Endothelial cell of umbilical vein (primary cell): ENCODE results near the gene ELMOD3. TPM values are rescaled to one million over a fixed set of nuclear protein-coding genes. Genes with fewer than 3 reads are reported as not detected.

Experiments
- BruUV-seq: library from RNA; stranded (reverse); fragments of 400-500 nt; replicated peaks from 2 replicates; lab custom pipeline; 2021; lab: Mats Ljungman, UMichigan
- CTCF ChIA-PET: fragments of 300-600, 350-600 bp; sonication (Branson Sonifier 250); formaldehyde crosslinking; loops from one replicate; lab custom pipeline; 2021; ENCODE audit warnings: antibody characterized with exemption, inconsistent platforms; lab: Charles Lee
- POLR2A ChIA-PET: fragments of 300-600, 350-600 bp; sonication (Branson Sonifier 250); formaldehyde crosslinking; loops from one replicate; lab custom pipeline; 2021; ENCODE audit warnings: antibody characterized with exemption, inconsistent platforms; lab: Charles Lee
- DNase-seq: peaks from one replicate; pipeline ENCODE4 v3.0.0-alpha.2; 2011; ENCODE audit warnings: low read depth, low spot score
- FAIRE-seq: peaks from 2 replicates; lab custom pipeline; 2011; peaks lifted over from hg19 to GRCh38; lab: Jason Lieb, UNC
- H2AFZ ChIP-seq: 2 replicates; pipeline ENCODE4 v1.6.0; 2012; ENCODE audit warnings: low read depth, low read length, control low read depth, inconsistent platforms
- H3K27ac ChIP-seq: 2 replicates; pipeline ENCODE4 v1.5.1; 2011; ENCODE audit warnings: low read depth, mild to moderate bottlenecking, control low read depth, low read length, moderate library complexity; ENCODE audit not compliant: insufficient read depth
- H3K27me3 ChIP-seq, 2 experiments: 2 replicates each; pipeline versions ENCODE4 v1.6.0 to v1.6.1; 2011; ENCODE audit warnings: low read length in 2 of 2, mixed read lengths in 1 of 2; ENCODE audit not compliant: control insufficient read depth in 2 of 2, insufficient read depth in 2 of 2
- H3K36me3 ChIP-seq, 2 experiments: 2 replicates in 1 of 2; 3 replicates in 1 of 2; pipeline ENCODE4 v1.5.1; 2011; ENCODE audit warnings: low read length in 2 of 2, mild to moderate bottlenecking in 1 of 2, moderate library complexity in 1 of 2; ENCODE audit not compliant: control insufficient read depth in 2 of 2, insufficient read depth in 2 of 2; ENCODE audit errors: extremely low read depth in 1 of 2
- H3K4me1 ChIP-seq: 3 replicates; pipeline ENCODE4 v1.5.1; 2011; ENCODE audit warnings: mild to moderate bottlenecking, low read length; ENCODE audit not compliant: control insufficient read depth, insufficient read depth; ENCODE audit errors: extremely low read depth
- H3K4me2 ChIP-seq: 2 replicates; pipeline ENCODE4 v1.6.1; 2011; ENCODE audit warnings: low read length, control low read depth, mixed read lengths; ENCODE audit not compliant: insufficient read depth
- H3K4me3 ChIP-seq, 3 experiments: fragments of 200-600 bp in 1 of 3; sonication (generic), shearing (Covaris generic) in 1 of 3; replicated peaks in 1 of 3; 2 replicates each; pipeline ENCODE4 v1.5.1; 2011 to 2016; ENCODE audit warnings: control low read depth in 3 of 3, low read length in 3 of 3, mild to moderate bottlenecking in 2 of 3, inconsistent platforms in 1 of 3, low read depth in 1 of 3, moderate library complexity in 1 of 3; ENCODE audit not compliant: insufficient read depth in 1 of 3
- H3K79me2 ChIP-seq: 2 replicates; pipeline ENCODE4 v1.6.0; 2012; ENCODE audit warnings: low read length, inconsistent platforms; ENCODE audit not compliant: control insufficient read depth, insufficient read depth
- H3K9ac ChIP-seq: replicated peaks from 2 replicates; pipeline ENCODE3; 2011; ENCODE audit warnings: low read length, control low read depth; ENCODE audit not compliant: insufficient read depth; ENCODE audit errors: extremely low read depth
- H3K9me1 ChIP-seq: replicated peaks from 3 replicates; pipeline ENCODE4 v1.6.0; 2011; ENCODE audit warnings: mild to moderate bottlenecking, low read length; ENCODE audit not compliant: control insufficient read depth, insufficient read depth; ENCODE audit errors: extremely low read depth
- H3K9me3 ChIP-seq: replicated peaks from 2 replicates; pipeline ENCODE4 v1.5.1; 2012; ENCODE audit warnings: low read length, inconsistent platforms; ENCODE audit not compliant: control insufficient read depth, insufficient read depth
- H4K20me1 ChIP-seq: replicated peaks from 2 replicates; pipeline ENCODE3; 2011; ENCODE audit warnings: mild to moderate bottlenecking, low read length; ENCODE audit not compliant: control insufficient read depth, insufficient read depth; ENCODE audit errors: extremely low read depth
- CTCF ChIP-seq, 2 donors: IDR thresholded peaks; 1 replicate in 1 of 2; 2 replicates in 1 of 2; pipeline ENCODE4 v1.5.1; 2011; ENCODE audit warnings: low read length in 2 of 2, mild to moderate bottlenecking in 2 of 2, moderate library complexity in 2 of 2, control low read depth in 1 of 2, inconsistent platforms in 1 of 2, low read depth in 1 of 2; ENCODE audit not compliant: insufficient read depth in 1 of 2; ENCODE audit errors: extremely low read depth in 1 of 2
- EZH2 ChIP-seq: IDR thresholded peaks from 2 replicates; pipeline ENCODE4 v1.6.1; 2012; ENCODE audit warnings: borderline replicate concordance, low read depth, mild to moderate bottlenecking, moderate library complexity, low read length, inconsistent platforms; ENCODE audit not compliant: severe bottlenecking
- FOS ChIP-seq: IDR thresholded peaks from 2 replicates; pipeline ENCODE4 v1.6.1; 2011; ENCODE audit warnings: mild to moderate bottlenecking, low read length, moderate library complexity, borderline replicate concordance; ENCODE audit not compliant: insufficient read depth
- GATA2 ChIP-seq: IDR thresholded peaks from 2 replicates; pipeline ENCODE4 v1.7.0; 2011; ENCODE audit warnings: low read depth, mild to moderate bottlenecking, moderate library complexity, mixed read lengths, low read length; ENCODE audit not compliant: insufficient read length, insufficient read depth
- JUN ChIP-seq: IDR thresholded peaks from 2 replicates; pipeline ENCODE4 v1.6.1; 2011; ENCODE audit warnings: borderline replicate concordance, low read depth; ENCODE audit not compliant: insufficient read length, insufficient read depth
- MAX ChIP-seq: IDR thresholded peaks from 2 replicates; pipeline ENCODE4 v1.6.1; 2011; ENCODE audit not compliant: insufficient read depth, insufficient read length
- MYC ChIP-seq: IDR thresholded peaks from one replicate; pipeline ENCODE4 v1.6.1; 2011; ENCODE audit warnings: mild to moderate bottlenecking, low read depth, low read length
- POLR2A ChIP-seq: IDR thresholded peaks from 2 replicates; pipeline ENCODE4 v1.6.1; 2012; ENCODE audit warnings: low read depth, mild to moderate bottlenecking, control low read depth, low read length
- POLR2AphosphoS5 ChIP-seq: IDR thresholded peaks from 2 replicates; pipeline ENCODE4 v1.6.1; 2012; ENCODE audit warnings: low read depth, mild to moderate bottlenecking, control low read depth, low read length, moderate library complexity; ENCODE audit not compliant: insufficient read depth
- dilution Hi-C: fragments of 300-500 bp; cut with MboI; formaldehyde crosslinking; loops from one replicate; pipeline ENCODE4 v1.15.0; 2019; ENCODE audit warnings: low sequenced_read_pairs; ENCODE audit not compliant: extremely low pct_ligation_motif_present
- intact Hi-C: fragments of 100-400 bp; cut with micrococcal nuclease; formaldehyde crosslinking; loops from one replicate; pipeline ENCODE4 v1.10.0; 2022
- polyA plus RNA-seq, 4 experiments: library from polyadenylated mRNA; depleted of rRNA in 3 of 4; stranded (reverse) in 3 of 4; unstranded in 1 of 4; fragments of >200 nt; gene quantifications; 2 replicates each; pipeline versions ENCODE4 v1.2.1 to v1.2.3, GENCODE V29; 2011 to 2012; ENCODE audit warnings: missing spikeins in 1 of 4
- total RNA-seq: library from RNA; stranded (reverse); gene quantifications from 2 replicates; pipeline ENCODE4 v1.2.3, GENCODE V29; 2021

The ELMOD3 gene
- total and polyA plus RNA-seq, 2 donors (not counting 3 experiments of a cell fraction or from before 2014, with no cell fraction given) = 12.3 to 22.0 TPM

DNA sequence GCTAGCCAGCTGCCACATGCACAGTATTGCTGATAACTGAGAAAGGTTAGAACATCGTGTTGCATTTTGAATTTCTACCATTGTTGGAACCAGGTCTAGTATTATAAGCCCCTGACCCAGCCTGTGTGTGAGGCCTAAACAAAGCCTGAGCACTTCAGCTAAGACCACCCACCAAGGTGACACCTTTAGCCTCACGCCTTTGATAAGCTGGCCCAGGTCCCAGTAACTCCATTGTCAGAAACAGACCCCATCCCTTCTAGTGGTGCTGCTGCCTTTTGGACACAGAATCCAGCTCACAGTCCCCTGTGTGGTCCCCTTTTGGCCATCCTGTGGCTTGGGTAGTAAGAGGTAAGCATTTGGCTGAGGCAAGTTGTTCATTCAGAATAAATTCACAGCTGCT is 1.6 kb downstream of the ELMOD3 start:
- H3K79me2 ChIP-seq = peaks cover 17% of the 10 kb centered on the region
- intact Hi-C loops = no loop called here
- TF ChIP-seq EZH2 (no peak), GATA2 (no peak), POLR2A (no peak), POLR2AphosphoS5 (no peak), CTCF (IDR thresholded peaks at IDR 0.05; ENCODE audit: extremely low read depth in 1 of 2, insufficient read depth in 1 of 2, low read depth in 1 of 2, low read length in 2 of 2) (no peak), JUN (no peak), MAX (no peak), FOS (no peak), MYC (no peak)

More for the DNA sequence above, 1.6 kb downstream of the ELMOD3 start:
- DNase-seq = no peak
- Histone ChIP-seq H3K9ac (no peak overlapping the region), H3K36me3 (peaks cover 4 to 8% of the 10 kb centered on the region in 2 experiments), H3K9me1 (no peaks in the 10 kb centered on the region), H3K4me2 (no peak overlapping the region), H3K4me1 (peaks cover 8% of the 10 kb centered on the region), H2AFZ (no peak overlapping the region), H4K20me1 (no peaks in the 10 kb centered on the region), H3K27me3 (no peaks in the 10 kb centered on the region), H3K9me3 (no peaks in the 10 kb centered on the region), H3K4me3 (no peak overlapping the region), H3K27ac (no peak overlapping the region)
- dilution Hi-C loops = no loop called here
- no TSS peak for BruUV-seq
- CTCF ChIA-PET = interaction anchor here (0.6 to 1.5 kb wide), 3 partner anchors 9 to 296 kb away, joined by 3 to 4 read pairs (median 3); no protein-coding TSS in a partner anchor
- no peak for FAIRE-seq
- POLR2A ChIA-PET = no interaction called here
